RWPE1 (cell line): ENCODE measurements around the gene NKAPL.

Experiments used
- CTCF ChIA-PET: fragments of 350-600 bp; sonication (Branson Sonifier 250); formaldehyde crosslinking; extraction: SDS; loops from one replicate; lab custom pipeline; 2021; lab: Yijun Ruan, JAX
- POLR2A ChIA-PET: fragments of 400-600 bp; formaldehyde crosslinking; extraction: SDS; loops from one replicate; lab custom pipeline; 2020; ENCODE audit warnings: antibody characterized with exemption; ENCODE audit not compliant: low non-redundant PET; lab: Yijun Ruan, JAX
- DNase-seq: peaks from one replicate; pipeline ENCODE4 v3.0.0; 2012; ENCODE audit warnings: low spot score
- H3K27ac ChIP-seq: fragments of 450-650 bp; 2 replicates; pipeline ENCODE4 v1.5.1; 2017
- TF ChIP-seq, protein P1 (sequence below): fragments of 450-650 bp; conservative IDR thresholded peaks from 2 replicates; pipeline ENCODE4 v1.5.1; 2017; ENCODE audit warnings: low read depth, mild to moderate bottlenecking

NKAPL gene

DNA sequence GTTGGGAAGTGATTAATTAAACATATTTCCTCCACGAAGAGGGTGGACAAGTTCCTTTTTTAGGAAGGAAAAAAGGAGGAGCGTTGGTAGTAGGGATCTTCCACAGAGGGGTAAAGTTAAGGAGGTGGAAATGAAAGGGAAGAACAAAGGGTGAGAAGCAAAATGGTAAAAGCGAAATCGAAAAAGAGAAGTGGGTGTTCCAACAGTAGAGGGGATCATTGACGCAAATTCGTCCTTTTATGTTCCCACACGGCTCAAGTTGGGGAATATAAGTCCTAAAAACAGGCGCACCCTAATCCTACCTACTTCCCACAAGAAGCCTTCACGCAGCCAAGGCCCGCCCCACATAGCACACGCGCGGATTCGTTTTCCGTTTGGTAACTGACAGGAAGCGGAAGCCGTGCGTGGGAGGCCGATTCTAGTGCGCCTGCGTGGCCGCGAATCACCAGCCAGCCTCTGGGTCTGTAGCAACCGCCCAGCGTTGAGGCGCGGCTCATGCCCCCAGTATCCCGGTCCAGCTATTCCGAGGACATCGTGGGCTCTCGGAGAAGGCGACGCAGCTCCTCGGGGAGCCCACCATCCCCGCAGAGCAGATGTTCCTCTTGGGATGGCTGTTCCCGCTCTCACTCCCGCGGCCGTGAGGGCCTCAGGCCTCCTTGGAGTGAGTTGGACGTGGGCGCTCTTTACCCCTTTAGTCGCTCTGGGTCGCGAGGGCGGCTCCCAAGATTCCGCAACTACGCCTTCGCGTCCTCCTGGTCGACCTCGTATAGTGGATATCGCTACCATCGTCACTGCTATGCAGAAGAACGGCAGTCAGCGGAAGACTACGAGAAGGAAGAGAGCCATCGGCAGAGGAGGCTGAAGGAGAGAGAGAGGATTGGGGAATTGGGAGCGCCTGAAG lies at the start of gene NKAPL:
Gene NKAPL (plus strand): TSS at position 421 of the 901 bp plus-strand sequence. CDS start 75 bp downstream, at position 496.
- no peak for DNase-seq
- TF ChIP-seq, protein P1, sequence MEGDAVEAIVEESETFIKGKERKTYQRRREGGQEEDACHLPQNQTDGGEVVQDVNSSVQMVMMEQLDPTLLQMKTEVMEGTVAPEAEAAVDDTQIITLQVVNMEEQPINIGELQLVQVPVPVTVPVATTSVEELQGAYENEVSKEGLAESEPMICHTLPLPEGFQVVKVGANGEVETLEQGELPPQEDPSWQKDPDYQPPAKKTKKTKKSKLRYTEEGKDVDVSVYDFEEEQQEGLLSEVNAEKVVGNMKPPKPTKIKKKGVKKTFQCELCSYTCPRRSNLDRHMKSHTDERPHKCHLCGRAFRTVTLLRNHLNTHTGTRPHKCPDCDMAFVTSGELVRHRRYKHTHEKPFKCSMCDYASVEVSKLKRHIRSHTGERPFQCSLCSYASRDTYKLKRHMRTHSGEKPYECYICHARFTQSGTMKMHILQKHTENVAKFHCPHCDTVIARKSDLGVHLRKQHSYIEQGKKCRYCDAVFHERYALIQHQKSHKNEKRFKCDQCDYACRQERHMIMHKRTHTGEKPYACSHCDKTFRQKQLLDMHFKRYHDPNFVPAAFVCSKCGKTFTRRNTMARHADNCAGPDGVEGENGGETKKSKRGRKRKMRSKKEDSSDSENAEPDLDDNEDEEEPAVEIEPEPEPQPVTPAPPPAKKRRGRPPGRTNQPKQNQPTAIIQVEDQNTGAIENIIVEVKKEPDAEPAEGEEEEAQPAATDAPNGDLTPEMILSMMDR: no peak
- POLR2A ChIA-PET: no interaction called here
- no peak within 1 kb of the TSS for H3K27ac ChIP-seq
- CTCF ChIA-PET: no interaction called here

GRCh38 chr6:28209753-28210535 lies 49.2 kb upstream of the NKAPL start:
- no peak for DNase-seq
- TF ChIP-seq, protein P1: no peak
- ChIA-PET POLR2A (no interaction called here), CTCF (interaction anchor here (0.6 kb wide), 1 partner anchor 91 kb away, joined by 4 read pairs; no protein-coding TSS in a partner anchor)
- no peak overlapping the region for H3K27ac ChIP-seq

DNA sequence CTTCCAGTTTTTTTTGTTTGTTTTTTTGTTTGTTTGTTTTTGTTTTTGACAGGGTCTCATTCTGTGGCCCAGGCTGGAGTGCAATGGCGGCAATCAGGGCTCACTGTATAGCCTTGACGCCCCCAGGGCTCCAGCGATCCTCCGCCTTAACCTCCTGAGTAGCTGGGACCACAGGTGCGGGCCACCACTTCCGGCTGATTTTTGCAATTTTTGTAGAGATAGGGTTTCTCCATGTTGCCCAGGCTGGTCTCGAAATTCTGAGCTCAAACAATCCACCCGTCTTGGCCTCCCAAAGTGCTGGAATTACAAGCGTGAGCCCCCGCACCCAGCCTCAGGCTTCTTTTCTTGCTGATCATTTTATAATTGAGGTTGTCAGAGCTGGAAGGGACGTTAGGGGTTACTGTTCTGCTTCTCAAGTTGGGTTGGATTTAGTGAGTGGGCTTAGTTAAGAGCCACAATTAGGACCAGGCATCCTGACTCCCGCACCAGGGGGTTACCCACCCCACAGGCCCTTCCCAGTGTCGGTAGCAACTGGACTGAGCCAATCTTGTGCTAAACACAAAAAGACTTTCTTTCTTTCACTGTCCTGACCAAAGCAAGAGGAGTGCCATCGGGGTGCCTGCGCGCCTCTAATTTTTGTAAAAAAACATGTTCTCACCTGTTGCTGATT lies 47.1 kb upstream of the NKAPL start:
- no peak for DNase-seq
- POLR2A ChIA-PET: no interaction called here
- peak overlapping the region; percentile 73 for H3K27ac ChIP-seq
- TF ChIP-seq, protein P1: no peak
- CTCF ChIA-PET: no interaction called here

DNA sequence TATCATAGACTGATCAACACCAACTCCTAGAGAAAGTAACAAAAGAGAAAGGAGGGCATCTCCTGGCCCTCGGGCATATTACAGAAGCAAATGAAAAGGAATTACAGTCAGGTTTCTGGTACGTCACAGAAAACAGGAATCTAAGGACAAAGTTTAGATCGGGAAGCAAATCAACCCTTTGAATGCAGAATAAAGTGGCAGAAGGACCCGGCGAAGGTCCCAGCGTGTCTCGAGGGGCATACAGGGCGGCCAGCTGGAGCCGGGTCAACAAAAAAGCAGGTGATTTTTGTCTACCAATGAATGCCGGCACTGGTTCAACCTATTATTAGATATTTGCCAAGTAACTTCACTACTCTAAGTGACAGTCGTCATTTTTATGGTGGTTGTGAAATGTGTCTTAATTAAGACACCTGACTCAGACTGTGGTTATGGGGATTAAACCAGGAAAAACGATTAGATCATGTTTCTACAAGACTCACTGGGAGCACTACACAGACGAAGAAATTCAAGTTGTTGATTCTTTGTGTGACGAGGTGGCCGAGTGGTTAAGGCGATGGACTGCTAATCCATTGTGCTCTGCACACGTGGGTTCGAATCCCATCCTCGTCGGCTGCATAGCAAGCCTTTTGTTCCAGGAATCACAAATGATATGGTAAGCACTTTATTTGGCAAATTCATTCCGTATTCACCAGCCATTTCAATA lies 46.4 kb upstream of the NKAPL start:
- CTCF ChIA-PET: no interaction called here
- peak; percentile 85 for DNase-seq
- POLR2A ChIA-PET: no interaction called here
- H3K27ac ChIP-seq: peak overlapping the region; percentile 73
- TF ChIP-seq, protein P1: 0 out of 2 replicates have a peak, but pooled peaks have one; percentile 12

- ChIA-PET POLR2A (no interaction called here), CTCF (no interaction called here)
- TF ChIP-seq, protein P1: no peak
- DNase-seq: no peak
- H3K27ac ChIP-seq: no peak overlapping the region
Measured at GRCh38 chr6:28213213-28213523, 45.9 kb upstream of the NKAPL start.
